HT-29 (cell line): ENCODE measurements around the gene SHISAL2A. TPM values are rescaled to one million over a fixed set of nuclear protein-coding genes. Genes with fewer than 3 reads are reported as not detected.

Experiments
- DNase-seq: peaks from one replicate; pipeline ENCODE4 v3.0.0-alpha.2; 2015; ENCODE audit warnings: low spot score
- total RNA-seq: library from RNA; depleted of rRNA; stranded (reverse); fragments of >200 nt; shearing (Covaris generic); gene quantifications from 2 replicates; pipeline ENCODE4 v1.2.3, GENCODE V29; 2014; rRNA removed

The SHISAL2A gene
- total RNA-seq = not detected in 2 replicates

- DNase-seq = no peak
Observed at GRCh38 chr1:52632732-52633290, at the start of gene SHISAL2A. Gene SHISAL2A, plus strand, starts transcription at chr1:52633168. Its CDS starts 326 bp downstream, at chr1:52633494.

GRCh38 chr1:52585474-52585873, 47.5 kb upstream of the SHISAL2A start:
- DNase-seq = no peak

GRCh38 chr1:52588027-52588426, 44.9 kb upstream of the SHISAL2A start:
- no peak for DNase-seq

GRCh38 chr1:52588535-52588934, 44.4 kb upstream of the SHISAL2A start:
- DNase-seq = no peak

- DNase-seq = no peak
Observed at GRCh38 chr1:52590266-52590665, 42.7 kb upstream of the SHISAL2A start.

GRCh38 chr1:52592637-52593323, 40.2 kb upstream of the SHISAL2A start:
- no peak for DNase-seq

- DNase-seq = no peak
Observed at GRCh38 chr1:52593495-52593894, 39.5 kb upstream of the SHISAL2A start.

- no peak for DNase-seq
Observed at GRCh38 chr1:52595061-52595460, 37.9 kb upstream of the SHISAL2A start.

- DNase-seq = no peak
Observed at GRCh38 chr1:52597912-52598311, 35.1 kb upstream of the SHISAL2A start.

- no peak for DNase-seq
Observed at GRCh38 chr1:52598729-52599128, 34.2 kb upstream of the SHISAL2A start.

GRCh38 chr1:52599236-52599635, 33.7 kb upstream of the SHISAL2A start:
- no peak for DNase-seq

GRCh38 chr1:52600533-52601179, 32.3 kb upstream of the SHISAL2A start:
- no peak for DNase-seq

- no peak for DNase-seq
Observed at GRCh38 chr1:52601519-52601918, 31.4 kb upstream of the SHISAL2A start.

GRCh38 chr1:52601991-52602855, 30.7 kb upstream of the SHISAL2A start, which contains the start of gene GPX7:
Gene GPX7, plus strand, starts transcription at chr1:52602371. Its CDS starts 39 bp downstream, at chr1:52602410.
- no peak for DNase-seq

- DNase-seq = no peak
Observed at GRCh38 chr1:52602856-52603600, 29.9 kb upstream of the SHISAL2A start.

- no peak for DNase-seq
Observed at GRCh38 chr1:52603630-52604029, 29.3 kb upstream of the SHISAL2A start.

- no peak for DNase-seq
Observed at GRCh38 chr1:52604063-52604770, 28.8 kb upstream of the SHISAL2A start.

GRCh38 chr1:52613636-52614373, 19.2 kb upstream of the SHISAL2A start:
- DNase-seq = no peak

GRCh38 chr1:52614671-52615070, 18.3 kb upstream of the SHISAL2A start:
- no peak for DNase-seq
